Uterus (tissue), 2 donors: ENCODE results near the gene ACSS3.

Experiments used
- CTCF ChIP-seq, 4 experiments: fragments of 200-600 bp in 2 of 4; fragments of 450-650 bp in 2 of 4; sonication (generic) in 2 of 4; IDR thresholded peaks; one replicate each; pipeline ENCODE4 v1.5.1; 2016 to 2019; ENCODE audit warnings: antibody characterized with exemption in 4 of 4, mild to moderate bottlenecking in 2 of 4, moderate library complexity in 1 of 4
- POLR2A ChIP-seq, 2 donors: fragments of 450-650 bp; IDR thresholded peaks; one replicate each; pipeline ENCODE4 v1.6.1; 2016; ENCODE audit warnings: antibody characterized with exemption in 2 of 2, mild to moderate bottlenecking in 1 of 2, moderate library complexity in 1 of 2

GRCh38 chr12:81263072-81263471 is 185.2 kb downstream of the ACSS3 start:
- TF ChIP-seq CTCF (IDR thresholded peaks at IDR 0.05) (no peak), POLR2A (IDR thresholded peaks at IDR 0.05) (no peak)
